Measurements from ENCODE around the gene BET1.

Gene BET1

GRCh38 chr7:94011714-94012353 lies 7.7 kb upstream of the BET1 start:
- no peak for DNase-seq (ENCODE audit: low spot score)

- no peak for DNase-seq (ENCODE audit: low spot score)
Observed at GRCh38 chr7:94008537-94008936, 4.4 kb upstream of the BET1 start.

- DNase-seq (ENCODE audit: low spot score) = no peak
Observed at GRCh38 chr7:94005753-94006152, 1.6 kb upstream of the BET1 start.

GRCh38 chr7:94003446-94004023 lies 620 bp downstream of the BET1 start:
- peak; percentile 27 for DNase-seq (ENCODE audit: low spot score)

GRCh38 chr7:94001396-94001795 lies 2.8 kb downstream of the BET1 start:
- no peak for DNase-seq (ENCODE audit: low spot score)

- no peak for DNase-seq (ENCODE audit: low spot score)
Observed at GRCh38 chr7:93997868-93998267, 6.3 kb downstream of the BET1 start.

GRCh38 chr7:93992421-93993110 lies 11.6 kb downstream of the BET1 start:
- DNase-seq (ENCODE audit: low spot score) = no peak

GRCh38 chr7:93987297-93987696 lies 16.9 kb downstream of the BET1 start:
- no peak for DNase-seq (ENCODE audit: low spot score)

- DNase-seq (ENCODE audit: low spot score) = no peak
Observed at GRCh38 chr7:93985101-93985500, 19.1 kb downstream of the BET1 start.

- DNase-seq (ENCODE audit: low spot score) = no peak
Observed at GRCh38 chr7:93984024-93984423, 20.1 kb downstream of the BET1 start.

GRCh38 chr7:93981480-93981874 lies 22.7 kb downstream of the BET1 start:
- no peak for DNase-seq (ENCODE audit: low spot score)

GRCh38 chr7:93980744-93981479 lies 23.2 kb downstream of the BET1 start:
- DNase-seq (ENCODE audit: low spot score) = no peak

GRCh38 chr7:93977211-93977950 lies 26.8 kb downstream of the BET1 start:
- DNase-seq (ENCODE audit: low spot score) = no peak

GRCh38 chr7:93973134-93973533 lies 31.0 kb downstream of the BET1 start:
- DNase-seq (ENCODE audit: low spot score) = no peak

- no peak for DNase-seq (ENCODE audit: low spot score)
Observed at GRCh38 chr7:93972029-93972725, 32.0 kb downstream of the BET1 start.

GRCh38 chr7:93968911-93969620 lies 35.1 kb downstream of the BET1 start:
- DNase-seq (ENCODE audit: low spot score) = no peak

GRCh38 chr7:93964813-93965212 lies 39.3 kb downstream of the BET1 start:
- no peak for DNase-seq (ENCODE audit: low spot score)

GRCh38 chr7:93964262-93964661 lies 39.9 kb downstream of the BET1 start:
- no peak for DNase-seq (ENCODE audit: low spot score)

- DNase-seq (ENCODE audit: low spot score) = no peak
Observed at GRCh38 chr7:93960986-93961385, 43.2 kb downstream of the BET1 start.

GRCh38 chr7:93958651-93959050 lies 45.5 kb downstream of the BET1 start:
- DNase-seq (ENCODE audit: low spot score) = no peak

- DNase-seq (ENCODE audit: low spot score) = no peak
Observed at GRCh38 chr7:93958216-93958615, 45.9 kb downstream of the BET1 start.
